Fibroblast of lung (primary cell): Measurements from ENCODE around the gene ATP2B2. TPM values are rescaled to one million over a fixed set of nuclear protein-coding genes. Genes with fewer than 3 reads are reported as not detected.

ENCODE experiments used
- DNase-seq, 2 donors: peaks; one replicate each; pipeline versions ENCODE4 v3.0.0 to v3.0.0-alpha.2; 2010; ENCODE audit warnings: low read depth in 2 of 2
- H2AFZ ChIP-seq: 2 replicates; pipeline ENCODE4 v1.5.1; 2012; ENCODE audit warnings: low read length, control low read depth, inconsistent platforms
- H3K27ac ChIP-seq: 2 replicates; pipeline ENCODE4 v1.5.1; 2011; ENCODE audit warnings: low read length, control low read depth; ENCODE audit not compliant: insufficient read depth
- H3K27me3 ChIP-seq: 2 replicates; pipeline ENCODE4 v1.5.1; 2011; ENCODE audit warnings: mild to moderate bottlenecking, low read length; ENCODE audit not compliant: control insufficient read depth, insufficient read depth
- H3K36me3 ChIP-seq: 2 replicates; pipeline ENCODE4 v1.5.1; 2011; ENCODE audit warnings: low read length; ENCODE audit not compliant: control insufficient read depth, insufficient read depth
- H3K4me1 ChIP-seq: 2 replicates; pipeline ENCODE4 v1.5.1; 2011; ENCODE audit warnings: low read length; ENCODE audit not compliant: control insufficient read depth, insufficient read depth; ENCODE audit errors: extremely low read depth
- H3K4me2 ChIP-seq: 2 replicates; pipeline ENCODE4 v1.5.1; 2011; ENCODE audit warnings: low read length, control low read depth; ENCODE audit not compliant: insufficient read depth; ENCODE audit errors: extremely low read depth
- H3K4me3 ChIP-seq, 4 experiments: fragments of 200-600 bp in 1 of 4; sonication (generic) in 1 of 4; replicated peaks in 1 of 4; 2 replicates each; pipeline ENCODE4 v1.5.1; 2011 to 2016; ENCODE audit warnings: low read length in 4 of 4, low read depth in 3 of 4, mild to moderate bottlenecking in 3 of 4, control low read depth in 2 of 4, inconsistent platforms in 1 of 4, mixed read lengths in 1 of 4; ENCODE audit not compliant: insufficient read depth in 1 of 4; ENCODE audit errors: control extremely low read depth in 1 of 4
- H3K79me2 ChIP-seq: 2 replicates; pipeline ENCODE4 v1.5.1; 2012; ENCODE audit warnings: mild to moderate bottlenecking, low read length, inconsistent platforms; ENCODE audit not compliant: control insufficient read depth, insufficient read depth
- H3K9ac ChIP-seq: 2 replicates; pipeline ENCODE4 v1.5.1; 2011; ENCODE audit warnings: mild to moderate bottlenecking, low read length, control low read depth; ENCODE audit not compliant: insufficient read depth
- H3K9me3 ChIP-seq: 2 replicates; pipeline ENCODE4 v1.5.1; 2012; ENCODE audit warnings: low read depth, low read length; ENCODE audit not compliant: control insufficient read depth, insufficient read depth
- H4K20me1 ChIP-seq: 2 replicates; pipeline ENCODE4 v1.5.1; 2011; ENCODE audit warnings: low read length; ENCODE audit not compliant: control insufficient read depth, insufficient read depth; ENCODE audit errors: extremely low read depth
- CTCF ChIP-seq, 2 donors: IDR thresholded peaks in 1 of 2; conservative IDR thresholded peaks in 1 of 2; 1 replicate in 1 of 2; 2 replicates in 1 of 2; pipeline ENCODE4 v1.5.1; 2011 to 2012; ENCODE audit warnings: low read length in 2 of 2, control low read depth in 1 of 2, inconsistent platforms in 1 of 2, low read depth in 1 of 2, mild to moderate bottlenecking in 1 of 2
- EZH2 ChIP-seq: IDR thresholded peaks from 2 replicates; pipeline ENCODE4 v1.5.1; 2012; ENCODE audit warnings: low read length, control low read depth, mild to moderate bottlenecking; ENCODE audit errors: missing control alignments
- polyA plus RNA-seq, 2 donors: library from polyadenylated mRNA; depleted of rRNA in 1 of 2; stranded (reverse) in 1 of 2; unstranded in 1 of 2; fragments of >200 nt; gene quantifications; 2 replicates each; pipeline ENCODE4 v1.2.1, GENCODE V29; 2011 to 2012; ENCODE audit warnings: missing spikeins in 1 of 2
- total RNA-seq: library from RNA; depleted of rRNA; stranded (reverse); fragments of >200 nt; gene quantifications from 2 replicates; pipeline ENCODE4 v1.2.1, GENCODE V29; 2014

The ATP2B2 gene
- total and polyA plus RNA-seq, 2 donors (not counting 1 experiment from before 2014, with no cell fraction given): not detected

- no peaks in the 10 kb centered on the region for H3K9me3 ChIP-seq
- H3K27me3 ChIP-seq: no peaks in the 10 kb centered on the region
- H3K4me1 ChIP-seq: no peaks in the 10 kb centered on the region
- DNase-seq: no peak
- no peaks in the 10 kb centered on the region for H4K20me1 ChIP-seq
- H3K27ac ChIP-seq: no peak overlapping the region
- H2AFZ ChIP-seq: no peak overlapping the region
- no peak overlapping the region for H3K4me2 ChIP-seq
- H3K9ac ChIP-seq: no peak overlapping the region
- TF ChIP-seq CTCF (conservative IDR thresholded peaks at IDR 0.05 in 1 of 2, IDR thresholded peaks at IDR 0.05 in 1 of 2; ENCODE audit: low read depth in 1 of 2, low read length in 2 of 2) (no peak), EZH2 (no peak)
- no peaks in the 10 kb centered on the region for H3K79me2 ChIP-seq
- no peaks in the 10 kb centered on the region for H3K36me3 ChIP-seq
- no peak overlapping the region for H3K4me3 ChIP-seq
Observed at GRCh38 chr3:10524799-10525301, 19.5 kb upstream of the ATP2B2 start.

GRCh38 chr3:10524270-10524669, 18.9 kb upstream of the ATP2B2 start:
- no peaks in the 10 kb centered on the region for H4K20me1 ChIP-seq
- TF ChIP-seq CTCF (conservative IDR thresholded peaks at IDR 0.05 in 1 of 2, IDR thresholded peaks at IDR 0.05 in 1 of 2; ENCODE audit: low read depth in 1 of 2, low read length in 2 of 2): no peak
- TF ChIP-seq EZH2: no peak
- H3K4me1 ChIP-seq: no peaks in the 10 kb centered on the region
- H3K79me2 ChIP-seq: no peaks in the 10 kb centered on the region
- no peak for DNase-seq
- H3K9me3 ChIP-seq: no peaks in the 10 kb centered on the region
- H3K9ac ChIP-seq: no peak overlapping the region
- H3K27me3 ChIP-seq: no peaks in the 10 kb centered on the region
- H3K4me2 ChIP-seq: no peak overlapping the region
- H3K27ac ChIP-seq: no peak overlapping the region
- no peaks in the 10 kb centered on the region for H3K36me3 ChIP-seq
- no peak overlapping the region for H2AFZ ChIP-seq
- no peak overlapping the region for H3K4me3 ChIP-seq

GRCh38 chr3:10523561-10523960, 18.2 kb upstream of the ATP2B2 start:
- Histone ChIP-seq H3K79me2 (no peaks in the 10 kb centered on the region), H3K9ac (no peak overlapping the region), H3K36me3 (no peaks in the 10 kb centered on the region), H3K9me3 (no peaks in the 10 kb centered on the region), H3K4me2 (no peak overlapping the region), H2AFZ (no peak overlapping the region), H3K27ac (no peak overlapping the region), H3K4me1 (no peaks in the 10 kb centered on the region), H3K4me3 (no peak overlapping the region), H4K20me1 (no peaks in the 10 kb centered on the region), H3K27me3 (no peaks in the 10 kb centered on the region)
- DNase-seq: no peak
- TF ChIP-seq CTCF (conservative IDR thresholded peaks at IDR 0.05 in 1 of 2, IDR thresholded peaks at IDR 0.05 in 1 of 2; ENCODE audit: low read depth in 1 of 2, low read length in 2 of 2): no peak
- TF ChIP-seq EZH2: no peak
